GM20000 (cell line): ENCODE measurements around the gene ARIH2.

ENCODE experiments used
- DNase-seq: peaks from one replicate; pipeline ENCODE4 v3.0.0; 2012; ENCODE audit warnings: low spot score
- TF ChIP-seq, protein P1 (sequence below): IDR thresholded peaks from 2 replicates; pipeline ENCODE4 v1.5.1; 2012; ENCODE audit warnings: mild to moderate bottlenecking, control low read depth; ENCODE audit errors: extremely low read depth, missing control alignments

The ARIH2 gene

DNA sequence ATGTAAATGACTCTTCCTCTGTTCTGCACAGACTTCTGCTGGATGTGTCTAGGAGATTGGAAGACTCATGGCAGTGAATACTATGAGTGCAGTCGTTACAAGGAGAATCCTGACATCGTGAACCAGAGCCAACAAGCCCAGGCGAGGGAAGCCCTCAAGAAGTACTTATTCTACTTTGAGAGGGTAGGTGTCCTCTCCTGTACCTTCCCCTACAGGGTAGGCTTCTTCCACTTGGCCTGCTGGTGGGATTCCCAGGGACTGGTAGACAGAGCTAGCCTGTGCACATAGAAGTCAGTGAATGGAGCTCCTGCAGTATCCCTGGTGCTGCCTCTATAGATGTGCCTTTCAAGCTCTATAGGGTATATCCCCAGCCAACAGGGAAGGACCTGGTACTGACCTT, 60.8 kb downstream of the ARIH2 start:
- TF ChIP-seq, protein P1, sequence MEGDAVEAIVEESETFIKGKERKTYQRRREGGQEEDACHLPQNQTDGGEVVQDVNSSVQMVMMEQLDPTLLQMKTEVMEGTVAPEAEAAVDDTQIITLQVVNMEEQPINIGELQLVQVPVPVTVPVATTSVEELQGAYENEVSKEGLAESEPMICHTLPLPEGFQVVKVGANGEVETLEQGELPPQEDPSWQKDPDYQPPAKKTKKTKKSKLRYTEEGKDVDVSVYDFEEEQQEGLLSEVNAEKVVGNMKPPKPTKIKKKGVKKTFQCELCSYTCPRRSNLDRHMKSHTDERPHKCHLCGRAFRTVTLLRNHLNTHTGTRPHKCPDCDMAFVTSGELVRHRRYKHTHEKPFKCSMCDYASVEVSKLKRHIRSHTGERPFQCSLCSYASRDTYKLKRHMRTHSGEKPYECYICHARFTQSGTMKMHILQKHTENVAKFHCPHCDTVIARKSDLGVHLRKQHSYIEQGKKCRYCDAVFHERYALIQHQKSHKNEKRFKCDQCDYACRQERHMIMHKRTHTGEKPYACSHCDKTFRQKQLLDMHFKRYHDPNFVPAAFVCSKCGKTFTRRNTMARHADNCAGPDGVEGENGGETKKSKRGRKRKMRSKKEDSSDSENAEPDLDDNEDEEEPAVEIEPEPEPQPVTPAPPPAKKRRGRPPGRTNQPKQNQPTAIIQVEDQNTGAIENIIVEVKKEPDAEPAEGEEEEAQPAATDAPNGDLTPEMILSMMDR, result no peak

DNA sequence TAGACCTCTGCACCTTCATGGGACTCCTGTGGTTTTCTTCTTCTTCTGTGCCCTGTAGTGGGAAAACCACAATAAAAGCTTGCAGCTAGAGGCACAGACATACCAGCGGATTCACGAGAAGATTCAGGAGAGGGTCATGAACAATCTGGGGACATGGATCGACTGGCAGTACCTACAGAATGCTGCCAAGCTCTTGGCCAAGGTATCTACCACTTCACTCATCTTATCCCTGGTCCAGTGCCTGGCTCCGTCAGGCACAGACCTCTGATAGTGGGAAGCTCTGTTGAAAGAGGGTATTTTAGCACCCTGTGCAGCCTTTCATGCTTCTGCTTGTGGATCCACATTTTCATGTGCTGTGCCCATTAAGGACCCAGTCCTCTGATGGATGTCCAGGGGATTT, 61.7 kb downstream of the ARIH2 start:
- TF ChIP-seq, protein P1, result no peak
- DNase-seq, result no peak

More for the DNA sequence above, 60.8 kb downstream of the ARIH2 start:
- DNase-seq, result no peak

DNA sequence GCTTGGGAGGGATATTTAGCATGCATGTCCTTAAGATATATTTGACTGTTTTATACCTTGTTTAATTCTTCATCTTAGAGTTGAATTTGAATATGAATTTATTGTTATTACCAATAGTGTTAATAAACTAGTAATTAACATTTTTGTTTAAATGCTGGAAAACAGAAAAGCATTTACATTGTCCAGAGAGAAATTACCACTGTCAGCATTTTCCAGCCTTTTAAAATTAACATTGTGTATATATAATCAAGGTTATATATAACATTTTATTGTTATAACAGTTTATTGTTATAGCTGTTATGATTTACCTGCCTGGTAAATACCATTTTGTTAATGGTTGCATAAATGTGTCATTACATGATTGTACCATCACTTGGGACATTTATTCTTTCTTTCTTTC, 63.4 kb downstream of the ARIH2 start:
- TF ChIP-seq, protein P1, result no peak
- DNase-seq, result no peak

DNA sequence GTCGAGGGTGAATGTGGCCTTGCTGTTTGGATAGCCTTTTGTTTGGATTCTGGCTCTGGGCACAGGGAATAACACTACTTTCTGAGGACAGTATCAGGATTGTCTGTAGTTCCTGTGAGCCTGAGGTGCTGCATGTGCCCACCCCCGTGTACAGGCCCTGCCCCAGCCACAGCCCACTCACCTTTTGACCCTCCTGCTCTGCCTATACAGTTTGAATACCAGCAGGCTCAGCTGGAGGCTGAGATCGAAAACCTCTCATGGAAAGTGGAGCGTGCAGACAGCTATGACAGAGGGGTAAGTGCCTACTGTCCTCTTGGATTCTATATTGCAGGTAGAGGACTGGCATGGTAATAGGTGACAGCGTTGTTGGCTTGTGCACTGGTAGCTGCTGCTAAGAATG, 64.0 kb downstream of the ARIH2 start:
- TF ChIP-seq, protein P1, result no peak
- no peak for DNase-seq

DNA sequence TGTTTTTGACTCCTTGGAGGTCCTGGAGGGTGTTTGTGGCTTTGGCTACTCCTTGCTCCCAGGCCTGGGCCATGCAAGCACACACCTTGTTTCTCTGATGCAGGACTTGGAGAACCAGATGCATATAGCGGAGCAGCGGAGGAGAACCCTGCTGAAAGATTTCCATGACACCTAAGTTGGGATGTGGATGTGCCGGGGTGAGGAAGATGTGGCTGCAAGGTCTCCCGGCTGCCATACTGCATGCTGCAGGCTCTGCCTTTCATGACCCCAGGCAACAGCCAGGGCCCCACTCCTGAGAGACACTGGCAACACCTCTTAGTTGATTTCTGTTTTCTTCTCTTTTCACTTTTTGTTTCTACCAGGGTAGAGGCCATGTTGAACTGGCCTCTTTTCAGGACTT, 64.5 kb downstream of the ARIH2 start:
- TF ChIP-seq, protein P1, result no peak

DNA sequence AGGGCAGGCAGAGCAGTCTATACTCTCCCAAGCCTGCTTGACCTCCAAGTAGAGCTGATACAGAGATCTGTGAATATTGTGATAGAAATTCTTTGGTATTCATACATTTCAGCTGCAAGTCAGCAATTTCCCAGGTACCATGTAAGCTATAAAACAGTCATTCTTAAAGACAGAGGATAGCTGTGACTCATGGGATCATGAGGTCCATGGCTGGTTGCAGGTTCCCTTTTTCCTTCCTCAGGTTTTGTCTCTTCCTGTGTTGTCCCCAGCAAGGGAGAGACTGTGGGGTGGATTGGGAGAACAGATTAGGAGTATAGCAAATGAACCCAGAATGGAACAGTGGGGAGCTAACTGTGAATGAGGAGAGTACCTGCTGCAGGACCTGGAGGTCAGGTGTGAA, 66.0 kb downstream of the ARIH2 start:
- no peak for DNase-seq
- TF ChIP-seq, protein P1, result no peak

More for the DNA sequence above, 64.5 kb downstream of the ARIH2 start:
- DNase-seq, result no peak

DNA sequence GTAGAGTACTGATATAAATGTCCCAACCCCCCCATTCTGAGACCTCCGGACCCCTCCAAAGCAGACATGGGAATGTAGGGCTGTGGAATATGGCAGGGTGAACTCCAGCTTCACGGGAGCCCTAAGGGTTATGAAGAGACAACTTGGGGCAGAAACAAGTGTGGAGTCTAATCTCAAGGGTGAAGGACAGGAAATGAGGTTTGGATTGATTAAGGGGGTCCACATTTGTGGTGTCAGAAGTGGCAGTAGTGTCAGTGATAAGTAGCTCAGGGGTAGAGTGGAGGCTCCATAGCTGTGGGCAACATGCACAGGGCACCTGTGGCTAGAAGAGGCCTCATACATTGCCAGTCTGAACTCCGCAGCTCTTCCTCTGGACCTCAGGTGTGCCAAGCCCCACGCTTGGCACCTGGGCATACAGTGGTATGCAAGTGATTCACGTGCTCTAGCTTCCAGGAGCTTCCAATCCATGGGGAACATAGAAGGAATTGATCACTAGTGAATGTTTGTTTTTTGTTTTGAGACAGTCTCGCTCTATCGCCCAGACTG, 67.3 kb downstream of the ARIH2 start:
- TF ChIP-seq, protein P1, result no peak

More for the DNA sequence above, 67.3 kb downstream of the ARIH2 start:
- DNase-seq, result no peak
